Neural progenitor cell (in vitro differentiated cells): ENCODE data around the gene GALNTL6.
"Not testable (repeated sequence)": the region's sequence is repeated elsewhere in the genome, so short reads cannot be mapped to it uniquely, and the experiment has no call there.

Experiments used
- CTCF ChIP-seq: fragments of 200-600 bp; sonication (generic); IDR thresholded peaks from 2 replicates; pipeline ENCODE4 v1.5.1; 2017; ENCODE audit warnings: antibody characterized with exemption, mild to moderate bottlenecking
- EZH2 ChIP-seq: fragments of 200-600 bp; sonication (generic); IDR thresholded peaks from 2 replicates; pipeline ENCODE4 v1.6.1; 2017; ENCODE audit warnings: antibody characterized with exemption, mild to moderate bottlenecking, moderate library complexity

GRCh38 chr4:172428979-172429378 is 615.8 kb downstream of the GALNTL6 start:
- not testable (repeated sequence) for TF ChIP-seq EZH2, CTCF
